Neural cell (in vitro differentiated cells): ENCODE results near the gene ZNF202. TPM values are rescaled to one million over a fixed set of nuclear protein-coding genes. Genes with fewer than 3 reads are reported as not detected.

Source experiments
- polyA plus RNA-seq: library from polyadenylated mRNA; depleted of rRNA; stranded (reverse); fragments of >200 nt; gene quantifications from 2 replicates; pipeline ENCODE4 v1.2.3, GENCODE V29; 2014
- small RNA-seq, 3 experiments: library from RNA; depleted of rRNA; stranded (forward); fragments of <200 nt; gene quantifications; one replicate each; pipeline ENCODE3, GENCODE V24; 2012

ZNF202 gene
- polyA plus RNA-seq, 1 donor from 2014 or later: 30.4 TPM

Small RNA genes lying within 50 kb of the gene (small RNA-seq; reads per million reads assigned to genes)
- gene RNU1-21P: 0.16 to 10.1 (median 0.26) reads per million in 3 experiments

Other genes starting within 250 kb of the ZNF202 start
- gene SCN3B, start 87.0 kb downstream of the ZNF202 start, polyA plus RNA-seq: 42.1 and 46.3 TPM in 2 replicates
- gene OR6X1, start 12.9 kb upstream of the ZNF202 start, polyA plus RNA-seq: not detected in 2 replicates
- gene OR6M1, start 64.7 kb upstream of the ZNF202 start, polyA plus RNA-seq: not detected in 2 replicates
- not detected in 2 replicates for gene TMEM225, start 144.0 kb upstream of the ZNF202 start, polyA plus RNA-seq
- gene OR8D4, start 160.5 kb upstream of the ZNF202 start, polyA plus RNA-seq: not detected in 2 replicates
- gene OR4D5, start 198.0 kb upstream of the ZNF202 start, polyA plus RNA-seq: not detected in 2 replicates
- not detected in 2 replicates for gene OR6T1, start 202.2 kb upstream of the ZNF202 start, polyA plus RNA-seq
- not detected in 2 replicates for gene OR10S1, start 236.1 kb upstream of the ZNF202 start, polyA plus RNA-seq